H9 (cell line): ENCODE data around the gene ATG2A. TPM values are rescaled to one million over a fixed set of nuclear protein-coding genes. Genes with fewer than 3 reads are reported as not detected.

Experiments
- DNase-seq: peaks from one replicate; pipeline ENCODE4 v3.0.0-alpha.2; 2017
- H2AFZ ChIP-seq: one replicate; pipeline ENCODE4 v1.6.1; 2013; ENCODE audit warnings: mild to moderate bottlenecking, low read length, control low read depth, moderate library complexity
- H2AK5ac ChIP-seq: 2 replicates; pipeline ENCODE4 v1.6.1; 2013; ENCODE audit warnings: low read length, control low read depth, mixed read lengths; ENCODE audit not compliant: insufficient read length
- H2BK120ac ChIP-seq: one replicate; pipeline ENCODE4 v1.6.1; 2013; ENCODE audit warnings: low read depth, mild to moderate bottlenecking, low read length, control low read depth, inconsistent platforms; ENCODE audit not compliant: poor library complexity, severe bottlenecking
- H2BK12ac ChIP-seq: 2 replicates; pipeline ENCODE4 v1.6.1; 2013; ENCODE audit warnings: low read length, control low read depth, mixed read lengths, low read depth; ENCODE audit not compliant: insufficient read length
- H2BK15ac ChIP-seq: 2 replicates; pipeline ENCODE4 v1.6.1; 2013; ENCODE audit warnings: low read depth, low read length, control low read depth
- H2BK20ac ChIP-seq: one replicate; pipeline ENCODE4 v1.6.1; 2013; ENCODE audit warnings: low read depth, mild to moderate bottlenecking, low read length, control low read depth, inconsistent platforms; ENCODE audit not compliant: poor library complexity, severe bottlenecking
- H2BK5ac ChIP-seq: 2 replicates; pipeline ENCODE4 v1.6.1; 2013; ENCODE audit warnings: low read length, control low read depth, mixed read lengths; ENCODE audit not compliant: insufficient read length
- H3K14ac ChIP-seq: 2 replicates; pipeline ENCODE4 v1.6.1; 2013; ENCODE audit warnings: low read length, control low read depth; ENCODE audit not compliant: insufficient read depth
- H3K18ac ChIP-seq: 2 replicates; pipeline ENCODE4 v1.6.1; 2013; ENCODE audit warnings: low read depth, mild to moderate bottlenecking, mixed read lengths, low read length, control low read depth; ENCODE audit not compliant: insufficient read length
- H3K23ac ChIP-seq: 2 replicates; pipeline ENCODE4 v1.6.1; 2013; ENCODE audit warnings: low read length, control low read depth, mixed read lengths, low read depth; ENCODE audit not compliant: insufficient read length
- H3K23me2 ChIP-seq: 2 replicates; pipeline ENCODE4 v1.6.1; 2013; ENCODE audit warnings: low read depth, mild to moderate bottlenecking, mixed read lengths, low read length, control low read depth; ENCODE audit not compliant: insufficient read length, poor library complexity, severe bottlenecking
- H3K27ac ChIP-seq: 2 replicates; pipeline ENCODE4 v1.5.1; 2013; ENCODE audit warnings: low read length, control low read depth, mixed read lengths, low read depth; ENCODE audit not compliant: insufficient read length
- H3K27me3 ChIP-seq: 2 replicates; pipeline ENCODE4 v1.6.1; 2013; ENCODE audit warnings: low read length, control low read depth, inconsistent platforms; ENCODE audit not compliant: insufficient read depth
- H3K4ac ChIP-seq: 2 replicates; pipeline ENCODE4 v1.6.1; 2013; ENCODE audit warnings: low read depth, mild to moderate bottlenecking, control low read depth, inconsistent platforms, low read length, moderate library complexity
- H3K4me1 ChIP-seq: 2 replicates; pipeline ENCODE4 v1.6.1; 2013; ENCODE audit warnings: low read length, control low read depth, inconsistent platforms; ENCODE audit not compliant: insufficient read depth
- H3K4me2 ChIP-seq: 2 replicates; pipeline ENCODE4 v1.6.1; 2013; ENCODE audit warnings: low read length, control low read depth, mixed read lengths; ENCODE audit not compliant: insufficient read length, insufficient read depth
- H3K56ac ChIP-seq: 2 replicates; pipeline ENCODE4 v1.6.1; 2013; ENCODE audit warnings: low read depth, mild to moderate bottlenecking, mixed read lengths, low read length, control low read depth; ENCODE audit not compliant: insufficient read length
- H3K79me1 ChIP-seq: 2 replicates; pipeline ENCODE4 v1.6.1; 2013; ENCODE audit warnings: low read depth, mild to moderate bottlenecking, moderate library complexity, low read length, control low read depth, inconsistent platforms; ENCODE audit not compliant: insufficient read depth, poor library complexity, severe bottlenecking
- H3K79me2 ChIP-seq: 2 replicates; pipeline ENCODE4 v1.6.1; 2013; ENCODE audit warnings: low read length, control low read depth, inconsistent platforms; ENCODE audit not compliant: insufficient read depth
- H3K9ac ChIP-seq: 2 replicates; pipeline ENCODE4 v1.6.1; 2013; ENCODE audit warnings: low read length, control low read depth, mixed read lengths; ENCODE audit not compliant: insufficient read length; ENCODE audit errors: extremely low read depth
- H3K9me3 ChIP-seq: one replicate; pipeline ENCODE4 v1.6.1; 2013; ENCODE audit warnings: low read depth, low read length, inconsistent platforms; ENCODE audit not compliant: control insufficient read depth
- H3T11ph ChIP-seq: one replicate; pipeline ENCODE4 v1.6.1; 2013; ENCODE audit warnings: mild to moderate bottlenecking, low read length, control low read depth, inconsistent platforms
- H4K20me1 ChIP-seq: one replicate; pipeline ENCODE4 v1.6.1; 2013; ENCODE audit not compliant: control insufficient read depth, insufficient read length, insufficient read depth
- H4K5ac ChIP-seq: 2 replicates; pipeline ENCODE4 v1.6.1; 2013; ENCODE audit warnings: low read depth, mild to moderate bottlenecking, mixed read lengths, low read length, control low read depth; ENCODE audit not compliant: insufficient read length
- H4K8ac ChIP-seq: replicated peaks from 2 replicates; pipeline ENCODE4 v1.6.1; 2013; ENCODE audit warnings: low read length, control low read depth, mixed read lengths, low read depth; ENCODE audit not compliant: insufficient read length
- H4K91ac ChIP-seq: 2 replicates; pipeline ENCODE4 v1.6.1; 2013; ENCODE audit warnings: low read depth, mild to moderate bottlenecking, moderate library complexity, mixed read lengths, low read length, control low read depth; ENCODE audit not compliant: insufficient read length
- H3K27ac Mint-ChIP-seq, 3 experiments: 2 replicates in 2 of 3; 3 replicates in 1 of 3; pipeline ENCODE4 v1.8.0; 2020 to 2021; ENCODE audit warnings: mixed read lengths in 3 of 3, mild to moderate bottlenecking in 1 of 3, moderate library complexity in 1 of 3
- H3K27me3 Mint-ChIP-seq: 2 replicates; pipeline ENCODE4 v1.8.0; 2021; ENCODE audit warnings: low read depth, mild to moderate bottlenecking, moderate library complexity, mixed read lengths
- H3K36me3 Mint-ChIP-seq, 3 experiments: 2 replicates in 2 of 3; 3 replicates in 1 of 3; pipeline ENCODE4 v1.8.0; 2020 to 2021; ENCODE audit warnings: low read depth in 3 of 3, mixed read lengths in 3 of 3; ENCODE audit not compliant: insufficient read depth in 1 of 3
- H3K4me1 Mint-ChIP-seq, 2 experiments: 2 replicates each; pipeline ENCODE4 v1.8.0; 2020; ENCODE audit warnings: mixed read lengths in 2 of 2
- H3K4me3 Mint-ChIP-seq, 2 experiments: 2 replicates in 1 of 2; 3 replicates in 1 of 2; pipeline ENCODE4 v1.8.0; 2020 to 2021; ENCODE audit warnings: mild to moderate bottlenecking in 2 of 2, mixed read lengths in 2 of 2, moderate library complexity in 1 of 2
- H3K9me3 Mint-ChIP-seq, 2 experiments: 2 replicates in 1 of 2; 3 replicates in 1 of 2; pipeline ENCODE4 v1.8.0; 2020; ENCODE audit warnings: mild to moderate bottlenecking in 2 of 2, mixed read lengths in 2 of 2, moderate library complexity in 1 of 2
- CTCF ChIP-seq: fragments of 200-600 bp; sonication (generic); conservative IDR thresholded peaks from 3 replicates; pipeline ENCODE4 v1.8.0; 2021; ENCODE audit warnings: antibody characterized with exemption, mild to moderate bottlenecking
- WGBS: extraction: QIAGEN DNeasy Blood & Tissue Kit; methylation state at CpG from one replicate; pipeline ENCODE4 v1.1.7; 2013; ENCODE audit warnings: missing lambda C conversion rate, low lambda C conversion rate, mixed read lengths; ENCODE audit not compliant: insufficient read length; ENCODE audit errors: extremely low coverage; 5-methylcytosine and 5-hydroxymethylcytosine counted together
- total RNA-seq: library from RNA; stranded (reverse); gene quantifications from 2 replicates; pipeline ENCODE4 v1.2.1, GENCODE V29; 2021

Gene ATG2A
- total RNA-seq, 1 experiment from 2014 or later: 21.3 TPM

GRCh38 chr11:64951529-64951928 is 34.5 kb upstream of the ATG2A start:
- no peak overlapping the region for H3K56ac ChIP-seq
- H3K9me3 ChIP-seq: no peaks in the 10 kb centered on the region
- H2BK120ac ChIP-seq: no peak overlapping the region
- H2BK5ac ChIP-seq: no peak overlapping the region
- no peak for TF ChIP-seq CTCF
- H4K91ac ChIP-seq: no peak overlapping the region
- H2BK15ac ChIP-seq: no peak overlapping the region
- H3K4ac ChIP-seq: no peak overlapping the region
- H3K79me2 ChIP-seq: no peaks in the 10 kb centered on the region
- no peak overlapping the region for H3K4me2 ChIP-seq
- H2BK20ac ChIP-seq: no peak overlapping the region
- H3K79me1 ChIP-seq: no peaks in the 10 kb centered on the region
- no peak overlapping the region for H4K8ac ChIP-seq
- no peak for DNase-seq
- H3K14ac ChIP-seq: no peak overlapping the region
- no peaks in the 10 kb centered on the region for H3K4me1 ChIP-seq
- no peaks in the 10 kb centered on the region for H4K20me1 ChIP-seq
- H4K5ac ChIP-seq: no peak overlapping the region
- no peak overlapping the region for H3K9ac ChIP-seq
- H3K23ac ChIP-seq: no peak overlapping the region
- no CpG with 5 or more reads among the region's 4 CpGs for WGBS
- H3K18ac ChIP-seq: no peak overlapping the region
- Mint-ChIP-seq H3K4me1 (no peaks in the 10 kb centered on the region), H3K27ac (no peak overlapping the region), H3K4me3 (no peak overlapping the region), H3K36me3 (no peaks in the 10 kb centered on the region), H3K9me3 (no peaks in the 10 kb centered on the region), H3K27me3 (peaks cover 5% of the 10 kb centered on the region)
- no peak overlapping the region for H2AK5ac ChIP-seq
- no peak overlapping the region for H3T11ph ChIP-seq
- H3K23me2 ChIP-seq: no peaks in the 10 kb centered on the region
- no peak overlapping the region for H3K27ac ChIP-seq
- H2AFZ ChIP-seq: no peak overlapping the region
- H3K27me3 ChIP-seq: no peaks in the 10 kb centered on the region
- no peak overlapping the region for H2BK12ac ChIP-seq
